ENCODE data around the gene MBOAT7.

DNA sequence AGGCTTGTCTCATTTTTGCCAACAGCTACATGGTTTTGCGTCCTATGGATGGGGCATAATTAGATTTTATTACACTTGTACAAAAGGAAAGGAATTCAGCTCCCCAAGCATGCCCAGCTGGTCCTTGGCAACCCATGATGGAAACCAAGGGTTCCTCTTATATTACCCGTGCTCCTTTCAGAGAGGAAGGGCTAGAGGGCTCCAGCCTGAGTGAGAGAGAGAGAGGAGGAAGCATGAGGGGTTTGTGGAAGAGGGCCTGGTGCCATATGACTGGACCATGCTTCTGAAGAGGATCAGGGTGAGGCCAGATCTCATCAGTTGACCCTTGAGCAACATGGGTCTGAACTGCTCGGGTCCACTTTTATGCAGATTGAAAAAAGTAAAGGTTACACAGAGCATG is 7.7 kb upstream of the MBOAT7 start:
- TF ChIP-seq POLR2A (IDR thresholded peaks at IDR 0.05): no peak
- TF ChIP-seq, protein P1, sequence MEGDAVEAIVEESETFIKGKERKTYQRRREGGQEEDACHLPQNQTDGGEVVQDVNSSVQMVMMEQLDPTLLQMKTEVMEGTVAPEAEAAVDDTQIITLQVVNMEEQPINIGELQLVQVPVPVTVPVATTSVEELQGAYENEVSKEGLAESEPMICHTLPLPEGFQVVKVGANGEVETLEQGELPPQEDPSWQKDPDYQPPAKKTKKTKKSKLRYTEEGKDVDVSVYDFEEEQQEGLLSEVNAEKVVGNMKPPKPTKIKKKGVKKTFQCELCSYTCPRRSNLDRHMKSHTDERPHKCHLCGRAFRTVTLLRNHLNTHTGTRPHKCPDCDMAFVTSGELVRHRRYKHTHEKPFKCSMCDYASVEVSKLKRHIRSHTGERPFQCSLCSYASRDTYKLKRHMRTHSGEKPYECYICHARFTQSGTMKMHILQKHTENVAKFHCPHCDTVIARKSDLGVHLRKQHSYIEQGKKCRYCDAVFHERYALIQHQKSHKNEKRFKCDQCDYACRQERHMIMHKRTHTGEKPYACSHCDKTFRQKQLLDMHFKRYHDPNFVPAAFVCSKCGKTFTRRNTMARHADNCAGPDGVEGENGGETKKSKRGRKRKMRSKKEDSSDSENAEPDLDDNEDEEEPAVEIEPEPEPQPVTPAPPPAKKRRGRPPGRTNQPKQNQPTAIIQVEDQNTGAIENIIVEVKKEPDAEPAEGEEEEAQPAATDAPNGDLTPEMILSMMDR (IDR thresholded peaks at IDR 0.05): no peak
